IPS DF 6.9 (cell line): ENCODE measurements around the gene CDR2L.
"Not testable (repeated sequence)": the region's sequence is repeated elsewhere in the genome, so short reads cannot be mapped to it uniquely, and the experiment has no call there.

Source experiments
- DNase-seq: peaks from one replicate; pipeline ENCODE4 v3.0.0-alpha.2; 2013; ENCODE audit warnings: low read depth, low spot score
- H3K27ac ChIP-seq: one replicate; pipeline ENCODE4 v1.5.1; 2013; ENCODE audit warnings: low read length, control low read depth
- H3K27me3 ChIP-seq: 2 replicates; pipeline ENCODE4 v1.6.1; 2013; ENCODE audit warnings: mild to moderate bottlenecking, low read length; ENCODE audit not compliant: control insufficient read depth, insufficient read depth
- H3K36me3 ChIP-seq: 2 replicates; pipeline ENCODE4 v1.6.1; 2013; ENCODE audit warnings: low read length; ENCODE audit not compliant: control insufficient read depth, insufficient read depth
- H3K4me1 ChIP-seq: 2 replicates; pipeline ENCODE4 v1.6.1; 2013; ENCODE audit warnings: low read length; ENCODE audit not compliant: control insufficient read depth, insufficient read depth
- H3K4me3 ChIP-seq: 2 replicates; pipeline ENCODE4 v1.5.1; 2013; ENCODE audit warnings: mild to moderate bottlenecking, low read length
- H3K9me3 ChIP-seq: 2 replicates; pipeline ENCODE4 v1.6.1; 2013; ENCODE audit warnings: low read length, inconsistent platforms; ENCODE audit not compliant: control insufficient read depth, insufficient read depth
- WGBS: extraction: QIAGEN DNeasy Blood & Tissue Kit; methylation state at CpG from one replicate; pipeline ENCODE4 v1.1.7; 2013; ENCODE audit warnings: mixed read lengths, missing lambda C conversion rate; ENCODE audit not compliant: insufficient read length, insufficient coverage; 5-methylcytosine and 5-hydroxymethylcytosine counted together

The CDR2L gene

GRCh38 chr17:74981318-74981978 lies 6.0 kb upstream of the CDR2L start:
- no CpG with 5 or more reads among the region's 16 CpGs for WGBS
- no peaks in the 10 kb centered on the region for H3K4me1 ChIP-seq
- no peaks in the 10 kb centered on the region for H3K27me3 ChIP-seq
- no peak overlapping the region for H3K27ac ChIP-seq
- no peaks in the 10 kb centered on the region for H3K36me3 ChIP-seq
- no peak for DNase-seq
- H3K9me3 ChIP-seq = no peaks in the 10 kb centered on the region
- peak overlapping the region; percentile 70; the same call in 1 of the 2 replicates for H3K4me3 ChIP-seq

DNA sequence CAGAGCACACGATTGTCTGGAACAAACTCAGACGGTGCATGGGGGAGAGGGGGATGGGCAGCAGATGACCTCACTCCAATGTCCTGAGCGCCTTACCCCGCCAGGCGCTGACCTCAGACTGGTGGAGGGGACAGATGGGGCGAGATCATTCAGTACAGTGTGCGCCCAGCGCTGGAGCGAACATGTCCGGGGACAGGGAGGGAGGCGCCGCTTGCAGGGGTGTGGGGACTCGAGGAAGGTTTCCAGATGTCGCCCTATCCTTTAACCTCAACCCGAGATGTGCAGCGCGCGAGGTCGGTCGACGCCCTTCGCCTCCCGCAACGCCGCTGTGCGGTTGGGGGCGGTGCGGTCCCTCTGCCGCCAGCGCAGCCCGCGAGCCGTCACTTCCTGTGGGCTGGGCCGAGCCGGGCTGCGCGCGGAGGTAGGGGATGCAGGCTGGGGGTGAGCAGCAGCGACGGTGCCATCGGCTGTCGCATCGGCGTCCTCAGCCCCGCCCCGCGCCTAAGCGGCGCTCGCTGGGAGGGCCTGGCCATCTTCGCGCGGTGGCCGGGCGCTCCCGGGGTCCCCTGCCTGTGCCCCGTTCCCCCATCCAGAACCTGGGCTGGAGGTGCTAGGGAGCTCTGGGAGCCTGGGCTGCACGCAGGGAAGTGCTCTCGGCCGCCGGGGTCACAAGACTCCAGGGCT lies 5.3 kb upstream of the CDR2L start:
- WGBS = no CpG with 5 or more reads among the region's 61 CpGs
- H3K36me3 ChIP-seq = no peaks in the 10 kb centered on the region
- H3K9me3 ChIP-seq = no peaks in the 10 kb centered on the region
- no peak overlapping the region for H3K27ac ChIP-seq
- DNase-seq = no peak
- peak overlapping the region; percentile 70; the same call in 1 of the 2 replicates for H3K4me3 ChIP-seq
- H3K27me3 ChIP-seq = no peaks in the 10 kb centered on the region
- no peaks in the 10 kb centered on the region for H3K4me1 ChIP-seq

DNA sequence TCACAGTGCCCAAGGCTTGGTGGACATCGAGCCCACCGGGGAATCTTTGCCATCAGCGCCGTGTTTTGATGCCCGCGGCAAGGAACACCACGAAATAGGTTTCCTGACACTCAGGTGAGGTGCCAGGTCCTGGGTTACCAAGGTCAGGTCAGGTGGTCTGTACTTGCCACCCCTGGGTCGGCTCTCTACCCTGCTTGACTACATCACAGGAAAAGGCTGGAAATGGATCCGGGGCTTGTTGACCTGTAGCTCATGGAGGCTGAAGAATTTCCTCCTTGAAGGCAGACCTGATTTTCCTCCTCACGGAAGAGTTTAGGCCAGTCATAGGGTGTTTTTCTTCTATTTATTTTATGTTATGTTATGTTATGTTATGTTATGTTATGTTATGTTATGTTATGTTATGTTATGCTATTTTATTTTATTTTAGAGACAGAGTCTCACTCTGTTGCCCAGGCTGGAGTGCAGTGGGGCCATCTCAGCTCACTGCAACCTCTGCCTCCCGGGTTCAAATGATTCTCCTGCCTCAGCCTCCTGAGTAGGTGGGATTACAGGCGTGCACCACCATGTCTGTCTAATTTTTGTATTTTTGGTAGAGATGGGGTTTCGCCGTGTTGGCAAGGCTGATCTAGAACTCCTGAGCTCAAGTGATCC lies 4.6 kb upstream of the CDR2L start:
- not testable (repeated sequence) for H3K4me1 ChIP-seq, H3K9me3 ChIP-seq, H3K27ac ChIP-seq, H3K27me3 ChIP-seq, DNase-seq, H3K36me3 ChIP-seq
- no CpG with 5 or more reads among the region's 14 CpGs for WGBS
- H3K4me3 ChIP-seq = peak overlapping the region; percentile 70; the same call in 1 of the 2 replicates

DNA sequence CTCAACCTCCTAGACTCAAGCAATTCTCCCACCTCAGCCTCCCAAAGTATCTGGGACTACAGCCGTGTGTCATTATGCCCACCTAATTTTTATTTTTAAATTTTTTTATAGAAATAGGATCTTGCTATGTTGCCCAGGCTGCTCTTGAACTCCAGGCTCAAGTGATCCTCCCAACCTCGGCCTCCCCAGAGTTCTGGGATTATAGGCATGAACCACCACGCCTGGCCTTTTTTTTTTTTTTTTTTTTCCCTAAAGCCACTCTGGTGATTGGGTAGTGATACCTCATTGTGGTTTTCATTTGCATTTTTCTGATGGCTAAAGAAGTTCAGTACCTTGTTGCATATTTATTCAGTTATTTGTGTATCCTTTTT lies 1.2 kb upstream of the CDR2L start:
- H3K27me3 ChIP-seq = no peaks in the 10 kb centered on the region

GRCh38 chr17:74987909-74988711 lies 678 bp downstream of the CDR2L start:
- H3K4me1 ChIP-seq = peaks cover 4% of the 10 kb centered on the region
- H3K36me3 ChIP-seq = no peaks in the 10 kb centered on the region
- no peak for DNase-seq
- H3K4me3 ChIP-seq = peak overlapping the region; percentile 92; the same call in 1 of the 2 replicates
- H3K27ac ChIP-seq = no peak overlapping the region
- H3K27me3 ChIP-seq = no peaks in the 10 kb centered on the region
- H3K9me3 ChIP-seq = no peaks in the 10 kb centered on the region
- WGBS = no CpG with 5 or more reads among the region's 76 CpGs

More for the DNA sequence above, 1.2 kb upstream of the CDR2L start:
- no peaks in the 10 kb centered on the region for H3K9me3 ChIP-seq
- DNase-seq = no peak
- H3K36me3 ChIP-seq = no peaks in the 10 kb centered on the region
- no CpG with 5 or more reads among the region's 3 CpGs for WGBS
- H3K4me3 ChIP-seq = no peak overlapping the region
- no peak overlapping the region for H3K27ac ChIP-seq
- peaks cover 4% of the 10 kb centered on the region for H3K4me1 ChIP-seq

DNA sequence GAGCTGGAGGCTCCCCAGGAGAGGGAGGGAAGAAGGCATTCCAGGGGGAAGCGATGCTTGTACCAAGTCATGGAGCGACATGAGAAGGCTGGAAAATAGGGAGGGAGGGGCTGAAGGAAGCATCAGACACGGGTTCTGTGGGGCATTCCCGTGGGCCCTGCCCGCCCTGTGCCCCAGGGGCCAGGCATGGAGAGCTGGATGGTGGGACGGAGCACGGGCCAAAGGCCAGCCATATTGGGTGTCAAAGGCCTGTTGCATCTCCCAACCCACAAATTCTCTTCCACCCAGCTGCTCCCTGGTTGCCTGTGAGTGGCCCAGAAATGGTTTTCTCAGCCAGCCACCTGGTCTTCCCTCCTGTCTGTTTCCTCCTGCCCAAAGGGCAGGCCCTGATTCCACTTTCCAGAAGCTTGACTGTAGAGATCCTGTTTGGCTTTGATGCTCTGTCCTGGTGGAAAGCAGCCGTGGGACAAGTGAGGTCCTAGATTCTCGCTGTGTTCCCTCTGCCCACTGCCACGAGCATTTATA lies 3.2 kb downstream of the CDR2L start:
- no CpG with 5 or more reads among the region's 10 CpGs for WGBS
- Histone ChIP-seq H3K4me3 (no peak overlapping the region), H3K4me1 (peaks cover 4% of the 10 kb centered on the region), H3K9me3 (no peaks in the 10 kb centered on the region), H3K27ac (no peak overlapping the region), H3K36me3 (no peaks in the 10 kb centered on the region), H3K27me3 (no peaks in the 10 kb centered on the region)
- DNase-seq = no peak

DNA sequence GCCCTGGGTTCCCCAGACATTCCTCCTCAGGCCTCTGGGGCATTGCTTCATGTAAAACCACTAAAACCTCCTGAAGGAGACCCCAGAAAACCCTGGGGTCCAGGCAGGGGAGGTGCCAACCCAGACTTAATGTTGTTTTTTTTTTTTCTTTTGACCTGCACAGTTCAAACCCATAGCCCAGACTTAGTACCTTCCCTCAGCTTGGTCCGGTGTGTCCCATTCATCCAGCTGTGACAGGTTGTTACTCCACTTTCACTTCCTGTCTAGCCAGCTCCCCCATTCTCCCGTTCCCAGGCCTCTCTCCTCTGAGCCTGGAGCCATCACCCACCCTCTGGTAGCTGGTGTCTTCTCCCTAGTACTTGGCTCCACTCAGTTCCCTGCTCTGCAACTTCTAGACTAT lies 4.8 kb downstream of the CDR2L start:
- DNase-seq = no peak
- no peaks in the 10 kb centered on the region for H3K36me3 ChIP-seq
- H3K27me3 ChIP-seq = no peaks in the 10 kb centered on the region; the same call in 1 of the 2 replicates
- peaks cover 4% of the 10 kb centered on the region for H3K4me1 ChIP-seq
- WGBS = no CpG with 5 or more reads among the region's 2 CpGs
- no peak overlapping the region for H3K27ac ChIP-seq
- no peaks in the 10 kb centered on the region for H3K9me3 ChIP-seq
- H3K4me3 ChIP-seq = no peak overlapping the region

DNA sequence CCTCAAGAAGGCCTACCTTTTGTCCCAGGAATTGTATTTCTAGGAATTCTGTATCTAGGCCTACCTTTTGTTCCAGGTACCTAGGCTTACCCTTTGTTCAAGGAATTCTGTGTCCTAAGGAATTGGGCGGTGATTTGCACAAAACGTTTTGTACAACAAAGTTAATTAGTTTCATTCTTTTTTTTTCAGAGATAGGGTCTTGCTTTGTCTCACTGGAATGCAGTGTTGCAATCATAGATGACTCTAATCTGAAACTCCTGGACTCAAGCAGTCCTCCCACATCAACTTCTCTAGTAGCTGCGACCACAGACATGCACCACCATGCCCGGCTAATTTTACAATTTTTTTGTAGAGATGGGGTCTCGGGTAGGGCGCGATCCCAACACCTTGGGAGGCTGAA lies 7.0 kb downstream of the CDR2L start:
- no peak overlapping the region for H3K27ac ChIP-seq
- peaks cover 3% of the 10 kb centered on the region; the same call in 1 of the 2 replicates for H3K36me3 ChIP-seq
- no peaks in the 10 kb centered on the region; the same call in 1 of the 2 replicates for H3K27me3 ChIP-seq
- H3K4me3 ChIP-seq = no peak overlapping the region
- no CpG with 5 or more reads among the region's 7 CpGs for WGBS
- no peaks in the 10 kb centered on the region for H3K9me3 ChIP-seq
- DNase-seq = no peak
- no peaks in the 10 kb centered on the region for H3K4me1 ChIP-seq

DNA sequence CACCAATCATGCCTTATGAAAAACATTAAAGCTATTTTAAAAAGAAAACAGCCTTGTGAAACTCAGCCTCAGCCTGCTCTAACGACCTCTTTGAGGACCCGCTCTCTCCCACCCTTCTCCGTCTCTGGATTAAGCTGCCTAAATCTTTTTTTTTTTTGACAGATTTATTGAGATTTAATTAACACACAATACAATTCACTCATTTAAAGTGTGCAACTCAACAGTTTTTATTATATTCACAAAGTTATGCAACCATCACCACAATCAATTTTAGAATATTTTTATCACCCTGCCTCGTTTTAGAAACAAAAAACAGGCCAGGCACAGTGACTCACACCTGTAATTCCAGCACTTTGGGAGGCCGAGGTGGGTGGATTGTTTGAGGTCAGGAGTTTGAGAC lies 8.4 kb downstream of the CDR2L start:
- DNase-seq = no peak
- H3K9me3 ChIP-seq = no peaks in the 10 kb centered on the region
- H3K4me3 ChIP-seq = no peak overlapping the region
- no peaks in the 10 kb centered on the region for H3K4me1 ChIP-seq
- no CpG with 5 or more reads among the region's 5 CpGs for WGBS
- H3K36me3 ChIP-seq = peaks cover 4% of the 10 kb centered on the region; the same call in 1 of the 2 replicates
- no peaks in the 10 kb centered on the region; the same call in 1 of the 2 replicates for H3K27me3 ChIP-seq
- H3K27ac ChIP-seq = no peak overlapping the region

GRCh38 chr17:74998783-74999182 lies 11.4 kb downstream of the CDR2L start:
- H3K9me3 ChIP-seq = no peaks in the 10 kb centered on the region

More at GRCh38 chr17:74998783-74999182, 11.4 kb downstream of the CDR2L start:
- WGBS = no CpG with 5 or more reads among the region's 6 CpGs
- H3K36me3 ChIP-seq = peaks cover 22% of the 10 kb centered on the region
- H3K4me1 ChIP-seq = no peaks in the 10 kb centered on the region
- no peak for DNase-seq
- no peaks in the 10 kb centered on the region; the same call in 1 of the 2 replicates for H3K27me3 ChIP-seq
- no peak overlapping the region for H3K27ac ChIP-seq
- no peak overlapping the region for H3K4me3 ChIP-seq
